GM13976 (cell line): ENCODE results near the gene ZNF429.

Experiments
- DNase-seq: peaks from one replicate; pipeline ENCODE4 v3.0.0; 2012; ENCODE audit warnings: low spot score
- in situ Hi-C: fragments of 300-500 bp; cut with MboI; formaldehyde crosslinking; loops from one replicate; pipeline ENCODE4 v1.12.0; 2022; ENCODE audit warnings: low sequenced_read_pairs, mixed read lengths, inconsistent platforms; ENCODE audit not compliant: unreplicated experiment
- TF ChIP-seq, protein P1 (sequence below): IDR thresholded peaks from 2 replicates; pipeline ENCODE4 v1.5.1; 2012; ENCODE audit warnings: borderline replicate concordance, mild to moderate bottlenecking; ENCODE audit not compliant: insufficient read depth; ENCODE audit errors: extremely low read depth, missing control alignments, control extremely low read depth

Gene ZNF429

DNA sequence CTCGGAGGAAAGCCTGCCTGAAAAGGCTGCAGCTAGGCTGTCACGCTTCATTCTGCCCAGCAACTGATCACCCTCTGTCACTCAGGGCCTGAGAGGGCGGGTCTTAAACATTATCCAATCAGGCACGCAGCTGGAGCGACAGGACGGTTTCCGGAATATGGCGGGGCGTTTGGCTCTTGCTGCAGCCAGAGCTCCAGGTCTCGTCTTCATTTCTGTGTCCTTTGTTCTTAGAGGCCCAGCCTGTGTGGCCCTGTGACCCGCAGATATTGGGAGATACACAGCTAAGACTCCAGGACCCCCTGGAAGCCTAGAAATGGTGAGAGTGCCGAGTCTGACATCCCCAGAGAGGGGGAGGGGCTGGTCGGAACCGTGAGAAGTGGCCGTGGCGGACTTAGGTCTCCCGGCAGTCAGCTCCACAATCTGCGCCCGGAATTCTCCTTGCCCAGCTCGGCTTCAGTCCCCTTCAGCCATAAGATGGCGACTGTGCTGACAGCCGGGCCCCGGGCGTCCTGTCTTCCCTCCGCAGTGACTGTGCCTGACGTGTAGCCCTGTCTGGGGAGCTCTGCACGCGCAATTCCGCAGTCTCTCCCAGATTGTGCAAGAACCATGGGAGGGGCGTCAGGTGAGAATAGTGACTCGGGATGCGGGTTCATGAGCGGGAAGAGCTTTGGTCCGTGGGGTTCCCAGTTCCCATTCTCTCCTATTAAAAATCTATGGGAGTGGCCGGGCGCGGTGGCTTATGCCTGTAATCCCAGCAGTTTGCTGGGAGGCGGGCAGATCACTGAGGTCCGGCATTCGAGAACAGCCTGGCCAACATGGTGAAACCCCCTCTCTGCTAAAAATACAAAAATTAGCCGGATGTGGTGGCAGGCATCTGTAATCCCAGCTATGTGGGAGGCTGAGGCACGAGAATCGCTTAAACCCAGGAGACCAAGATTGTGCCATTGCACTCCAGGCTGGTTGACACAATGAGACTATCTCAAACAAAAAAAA, at the start of gene ZNF429:
TSS of gene ZNF429 (plus strand) at position 144 of the 993 bp plus-strand sequence. CDS start at position 314, 170 bp downstream.
- in situ Hi-C loops, result no loop called here
- DNase-seq, result peak; percentile 91
- TF ChIP-seq, protein P1, sequence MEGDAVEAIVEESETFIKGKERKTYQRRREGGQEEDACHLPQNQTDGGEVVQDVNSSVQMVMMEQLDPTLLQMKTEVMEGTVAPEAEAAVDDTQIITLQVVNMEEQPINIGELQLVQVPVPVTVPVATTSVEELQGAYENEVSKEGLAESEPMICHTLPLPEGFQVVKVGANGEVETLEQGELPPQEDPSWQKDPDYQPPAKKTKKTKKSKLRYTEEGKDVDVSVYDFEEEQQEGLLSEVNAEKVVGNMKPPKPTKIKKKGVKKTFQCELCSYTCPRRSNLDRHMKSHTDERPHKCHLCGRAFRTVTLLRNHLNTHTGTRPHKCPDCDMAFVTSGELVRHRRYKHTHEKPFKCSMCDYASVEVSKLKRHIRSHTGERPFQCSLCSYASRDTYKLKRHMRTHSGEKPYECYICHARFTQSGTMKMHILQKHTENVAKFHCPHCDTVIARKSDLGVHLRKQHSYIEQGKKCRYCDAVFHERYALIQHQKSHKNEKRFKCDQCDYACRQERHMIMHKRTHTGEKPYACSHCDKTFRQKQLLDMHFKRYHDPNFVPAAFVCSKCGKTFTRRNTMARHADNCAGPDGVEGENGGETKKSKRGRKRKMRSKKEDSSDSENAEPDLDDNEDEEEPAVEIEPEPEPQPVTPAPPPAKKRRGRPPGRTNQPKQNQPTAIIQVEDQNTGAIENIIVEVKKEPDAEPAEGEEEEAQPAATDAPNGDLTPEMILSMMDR, result no peak

DNA sequence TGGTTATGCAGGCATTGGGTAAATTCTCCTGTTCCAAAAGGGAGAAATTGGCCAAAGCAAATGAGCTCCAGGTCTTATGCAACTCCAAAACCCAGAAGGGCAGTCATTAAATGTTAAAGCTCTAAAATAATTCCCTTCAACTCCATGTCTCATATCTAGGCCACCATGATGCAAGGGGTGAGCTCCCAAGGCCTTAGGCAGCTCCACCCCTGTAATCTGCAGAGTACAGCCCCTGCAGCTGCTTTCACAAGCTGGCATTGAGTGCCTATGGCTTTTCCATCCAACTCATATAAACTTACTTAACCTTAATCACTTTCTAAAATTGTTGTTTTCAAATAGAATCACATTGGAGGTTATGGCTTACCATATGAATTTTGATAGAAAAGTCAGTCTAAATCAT, 44.7 kb upstream of the ZNF429 start:
- in situ Hi-C loops, result no loop called here
- TF ChIP-seq, protein P1, result no peak
- no peak for DNase-seq

DNA sequence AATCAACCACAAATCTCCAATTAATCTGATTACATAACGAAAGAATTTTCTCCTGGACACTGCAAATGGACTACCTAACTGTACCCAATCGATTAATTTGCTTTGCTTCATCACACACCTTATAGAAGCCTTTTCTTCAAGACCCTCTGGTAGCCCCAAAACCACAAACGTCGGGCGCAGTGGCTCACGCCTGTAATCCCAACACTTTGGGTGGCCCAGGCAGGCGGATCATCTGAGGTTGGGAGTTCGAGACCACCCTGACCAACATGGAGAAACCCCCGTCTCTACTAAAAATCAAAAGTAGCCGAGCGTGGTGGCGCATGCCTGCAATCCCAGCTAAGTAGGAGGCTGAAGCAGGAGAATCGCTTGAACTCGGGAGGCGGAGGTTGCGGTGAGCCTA, 42.9 kb upstream of the ZNF429 start:
- DNase-seq, result no peak
- TF ChIP-seq, protein P1, result no peak
- in situ Hi-C loops, result no loop called here

- in situ Hi-C loops, result no loop called here
- DNase-seq, result peak; percentile 33
- TF ChIP-seq, protein P1, result no peak
These were observed 41.8 kb upstream of the ZNF429 start for GRCh38 chr19:21463449-21464105.

DNA sequence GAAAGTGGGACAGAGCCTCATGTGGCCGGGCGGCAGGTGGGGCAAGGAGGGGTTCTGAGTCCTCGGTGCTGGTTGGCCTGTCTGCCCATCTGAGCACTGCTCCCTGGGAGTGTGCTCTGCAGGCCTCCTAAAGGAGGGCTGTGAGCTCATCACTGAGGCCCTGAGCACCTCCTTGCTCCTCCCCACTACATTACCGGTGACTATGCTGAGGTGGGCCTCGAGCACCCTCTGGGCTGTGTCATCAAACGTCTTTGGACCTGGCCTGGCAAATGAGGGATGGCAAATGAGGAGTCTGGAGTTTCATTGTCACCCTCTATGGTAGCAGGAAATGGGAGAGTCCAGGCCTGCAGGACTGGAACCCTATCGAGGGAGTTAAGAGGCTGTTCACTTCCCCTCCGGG, 38.8 kb upstream of the ZNF429 start:
- TF ChIP-seq, protein P1, result no peak
- in situ Hi-C loops, result no loop called here
- DNase-seq, result no peak

GRCh38 chr19:21468791-21469190, 36.6 kb upstream of the ZNF429 start:
- TF ChIP-seq, protein P1, result no peak
- in situ Hi-C loops, result no loop called here
- DNase-seq, result no peak
